Stimulated activated CD8-positive, alpha-beta memory T cell treated with anti-CD3 and anti-CD28 coated beads, Interleukin-4, amount 100 ng/mL, for 1 hour (primary cell): ENCODE data around the gene BRI3.
"Not testable (repeated sequence)": the region's sequence is repeated elsewhere in the genome, so short reads cannot be mapped to it uniquely, and the experiment has no call there.

Source experiments
- DNase-seq, 2 donors: peaks; one replicate each; pipeline ENCODE4 v3.0.0-alpha.2; 2020; ENCODE audit warnings: low read depth in 2 of 2, low spot score in 1 of 2

The BRI3 gene

GRCh38 chr7:98309566-98309965 lies 28.1 kb downstream of the BRI3 start:
- no peak for DNase-seq

GRCh38 chr7:98312201-98312600 lies 30.7 kb downstream of the BRI3 start:
- DNase-seq, result no peak

- DNase-seq, result no peak
Observed at GRCh38 chr7:98314469-98314868, 33.0 kb downstream of the BRI3 start.

GRCh38 chr7:98315318-98315993 lies 34.0 kb downstream of the BRI3 start:
- DNase-seq, result no peak

- not testable (repeated sequence) for DNase-seq
Observed at GRCh38 chr7:98315994-98316527, 34.6 kb downstream of the BRI3 start.

- no peak for DNase-seq
Observed at GRCh38 chr7:98317366-98318040, 36.0 kb downstream of the BRI3 start.

- no peak for DNase-seq
Observed at GRCh38 chr7:98319176-98319575, 37.7 kb downstream of the BRI3 start.

- no peak for DNase-seq
Observed at GRCh38 chr7:98321301-98321700, 39.8 kb downstream of the BRI3 start.

GRCh38 chr7:98322331-98323270 lies 41.1 kb downstream of the BRI3 start:
- DNase-seq, result no peak

GRCh38 chr7:98323597-98324322 lies 42.3 kb downstream of the BRI3 start:
- DNase-seq, result no peak

GRCh38 chr7:98324782-98325181 lies 43.3 kb downstream of the BRI3 start:
- no peak for DNase-seq

GRCh38 chr7:98329100-98329790 lies 47.8 kb downstream of the BRI3 start:
- no peak for DNase-seq

- no peak for DNase-seq
Observed at GRCh38 chr7:98329791-98330373, 48.4 kb downstream of the BRI3 start.

GRCh38 chr7:98330926-98331529 lies 49.5 kb downstream of the BRI3 start:
- no peak for DNase-seq

- DNase-seq, result no peak
Observed at GRCh38 chr7:98334081-98334480, 52.6 kb downstream of the BRI3 start.

GRCh38 chr7:98335411-98335977 lies 54.0 kb downstream of the BRI3 start:
- no peak for DNase-seq

GRCh38 chr7:98338441-98338840 lies 57.0 kb downstream of the BRI3 start:
- DNase-seq, result no peak

GRCh38 chr7:98339043-98339442 lies 57.6 kb downstream of the BRI3 start:
- DNase-seq, result no peak

GRCh38 chr7:98341106-98341505 lies 59.6 kb downstream of the BRI3 start:
- no peak for DNase-seq
